Measurements from ENCODE around the gene TSPAN3.

Gene TSPAN3

GRCh38 chr15:77048135-77048876 lies 22.6 kb downstream of the TSPAN3 start:
- TF ChIP-seq EGR1 (IDR thresholded peaks at IDR 0.05) (no peak), TEAD4 (IDR thresholded peaks at IDR 0.05) (no peak), EP300 (IDR thresholded peaks at IDR 0.05; ENCODE audit: borderline replicate concordance) (no peak), TAF1 (IDR thresholded peaks at IDR 0.05; ENCODE audit: low read depth) (no peak), NFIC (IDR thresholded peaks at IDR 0.05) (no peak), CEBPB (IDR thresholded peaks at IDR 0.05) (no peak), FOXM1 (IDR thresholded peaks at IDR 0.05; ENCODE audit: borderline replicate concordance, low read depth) (no peak), CREB1 (IDR thresholded peaks at IDR 0.05; ENCODE audit: low read depth) (no peak), TCF12 (IDR thresholded peaks at IDR 0.05; ENCODE audit: low read depth) (no peak), YY1 (IDR thresholded peaks at IDR 0.05; ENCODE audit: low read depth) (no peak), RAD21 (IDR thresholded peaks at IDR 0.05; ENCODE audit: low read depth) (no peak), MAX (IDR thresholded peaks at IDR 0.05) (no peak), ZBTB7A (IDR thresholded peaks at IDR 0.05; ENCODE audit: low read depth) (no peak)
- TF ChIP-seq, protein P1, sequence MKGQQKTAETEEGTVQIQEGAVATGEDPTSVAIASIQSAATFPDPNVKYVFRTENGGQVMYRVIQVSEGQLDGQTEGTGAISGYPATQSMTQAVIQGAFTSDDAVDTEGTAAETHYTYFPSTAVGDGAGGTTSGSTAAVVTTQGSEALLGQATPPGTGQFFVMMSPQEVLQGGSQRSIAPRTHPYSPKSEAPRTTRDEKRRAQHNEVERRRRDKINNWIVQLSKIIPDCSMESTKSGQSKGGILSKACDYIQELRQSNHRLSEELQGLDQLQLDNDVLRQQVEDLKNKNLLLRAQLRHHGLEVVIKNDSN (IDR thresholded peaks at IDR 0.05), result no peak
- TF ChIP-seq, protein P2, sequence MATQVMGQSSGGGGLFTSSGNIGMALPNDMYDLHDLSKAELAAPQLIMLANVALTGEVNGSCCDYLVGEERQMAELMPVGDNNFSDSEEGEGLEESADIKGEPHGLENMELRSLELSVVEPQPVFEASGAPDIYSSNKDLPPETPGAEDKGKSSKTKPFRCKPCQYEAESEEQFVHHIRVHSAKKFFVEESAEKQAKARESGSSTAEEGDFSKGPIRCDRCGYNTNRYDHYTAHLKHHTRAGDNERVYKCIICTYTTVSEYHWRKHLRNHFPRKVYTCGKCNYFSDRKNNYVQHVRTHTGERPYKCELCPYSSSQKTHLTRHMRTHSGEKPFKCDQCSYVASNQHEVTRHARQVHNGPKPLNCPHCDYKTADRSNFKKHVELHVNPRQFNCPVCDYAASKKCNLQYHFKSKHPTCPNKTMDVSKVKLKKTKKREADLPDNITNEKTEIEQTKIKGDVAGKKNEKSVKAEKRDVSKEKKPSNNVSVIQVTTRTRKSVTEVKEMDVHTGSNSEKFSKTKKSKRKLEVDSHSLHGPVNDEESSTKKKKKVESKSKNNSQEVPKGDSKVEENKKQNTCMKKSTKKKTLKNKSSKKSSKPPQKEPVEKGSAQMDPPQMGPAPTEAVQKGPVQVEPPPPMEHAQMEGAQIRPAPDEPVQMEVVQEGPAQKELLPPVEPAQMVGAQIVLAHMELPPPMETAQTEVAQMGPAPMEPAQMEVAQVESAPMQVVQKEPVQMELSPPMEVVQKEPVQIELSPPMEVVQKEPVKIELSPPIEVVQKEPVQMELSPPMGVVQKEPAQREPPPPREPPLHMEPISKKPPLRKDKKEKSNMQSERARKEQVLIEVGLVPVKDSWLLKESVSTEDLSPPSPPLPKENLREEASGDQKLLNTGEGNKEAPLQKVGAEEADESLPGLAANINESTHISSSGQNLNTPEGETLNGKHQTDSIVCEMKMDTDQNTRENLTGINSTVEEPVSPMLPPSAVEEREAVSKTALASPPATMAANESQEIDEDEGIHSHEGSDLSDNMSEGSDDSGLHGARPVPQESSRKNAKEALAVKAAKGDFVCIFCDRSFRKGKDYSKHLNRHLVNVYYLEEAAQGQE (IDR thresholded peaks at IDR 0.05; ENCODE audit: low read depth), result no peak

DNA sequence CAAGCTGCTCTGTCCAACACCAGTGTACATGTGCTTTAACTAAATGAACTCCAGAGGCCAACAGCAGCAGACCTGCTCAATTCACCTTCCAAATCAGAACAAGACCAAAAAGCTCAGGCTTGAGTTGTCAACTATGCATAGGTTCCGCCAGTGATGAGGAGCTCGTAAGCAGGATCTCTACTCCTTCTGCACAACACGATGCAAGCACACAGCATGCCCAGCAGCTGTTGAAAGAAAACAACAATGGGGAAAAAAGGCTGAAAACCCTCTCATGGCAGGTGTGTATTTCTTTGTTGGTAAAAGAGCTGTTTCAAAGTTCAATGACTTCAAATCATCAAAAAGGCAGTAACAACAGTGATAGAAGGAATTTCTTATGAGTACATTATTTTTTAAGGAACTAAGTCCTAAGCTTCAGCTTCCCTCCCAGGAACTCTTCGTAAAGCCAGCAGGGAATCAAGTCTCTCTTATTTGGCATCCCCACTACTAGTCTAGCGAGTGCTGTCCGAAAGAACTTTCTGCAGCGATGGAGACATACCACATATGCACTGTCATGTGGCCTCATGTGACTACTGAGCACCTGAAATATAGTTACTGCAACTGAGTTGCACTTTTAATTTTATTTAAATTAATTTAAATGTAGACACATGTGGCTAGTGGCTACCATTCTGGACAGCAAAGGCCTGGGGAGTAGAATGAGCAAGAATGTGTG lies 24.1 kb downstream of the TSPAN3 start:
- TF ChIP-seq CEBPB (IDR thresholded peaks at IDR 0.05), result no peak
- no peak for TF ChIP-seq ZBTB7A (IDR thresholded peaks at IDR 0.05; ENCODE audit: low read depth)
- TF ChIP-seq CREB1 (IDR thresholded peaks at IDR 0.05; ENCODE audit: low read depth), result no peak
- TF ChIP-seq, protein P1 (IDR thresholded peaks at IDR 0.05), result no peak
- TF ChIP-seq YY1 (IDR thresholded peaks at IDR 0.05; ENCODE audit: low read depth), result no peak
- no peak for TF ChIP-seq TAF1 (IDR thresholded peaks at IDR 0.05; ENCODE audit: low read depth)
- TF ChIP-seq TCF12 (IDR thresholded peaks at IDR 0.05; ENCODE audit: low read depth), result no peak
- no peak for TF ChIP-seq EGR1 (IDR thresholded peaks at IDR 0.05)
- no peak for TF ChIP-seq MAX (IDR thresholded peaks at IDR 0.05)
- no peak for TF ChIP-seq NFIC (IDR thresholded peaks at IDR 0.05)
- TF ChIP-seq FOXM1 (IDR thresholded peaks at IDR 0.05; ENCODE audit: borderline replicate concordance, low read depth), result no peak
- TF ChIP-seq, protein P2 (IDR thresholded peaks at IDR 0.05; ENCODE audit: low read depth), result no peak
- TF ChIP-seq RAD21 (IDR thresholded peaks at IDR 0.05; ENCODE audit: low read depth), result no peak
- TF ChIP-seq TEAD4 (IDR thresholded peaks at IDR 0.05), result no peak
- TF ChIP-seq EP300 (IDR thresholded peaks at IDR 0.05; ENCODE audit: borderline replicate concordance), result no peak

DNA sequence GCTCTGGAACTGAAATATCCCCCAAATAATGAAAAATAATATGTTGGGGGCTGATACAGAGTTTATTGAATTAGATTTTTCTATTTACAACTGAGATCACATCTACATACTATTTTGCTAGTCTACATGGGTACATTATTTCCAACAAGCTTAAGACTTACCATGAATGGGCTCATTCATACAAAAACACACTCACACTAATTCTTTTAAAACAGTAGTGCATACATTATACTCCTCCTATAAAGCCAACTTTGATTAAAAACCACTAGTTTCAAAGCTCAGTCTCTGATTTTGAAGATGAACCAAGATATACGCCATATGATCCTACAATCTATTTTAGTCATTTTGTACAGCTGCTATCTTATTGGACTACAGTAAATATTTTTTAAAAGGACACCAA lies 24.9 kb downstream of the TSPAN3 start:
- TF ChIP-seq EGR1 (IDR thresholded peaks at IDR 0.05) (no peak), CREB1 (IDR thresholded peaks at IDR 0.05; ENCODE audit: low read depth) (no peak), TAF1 (IDR thresholded peaks at IDR 0.05; ENCODE audit: low read depth) (no peak), TCF12 (IDR thresholded peaks at IDR 0.05; ENCODE audit: low read depth) (no peak), FOXM1 (IDR thresholded peaks at IDR 0.05; ENCODE audit: borderline replicate concordance, low read depth) (no peak), CEBPB (IDR thresholded peaks at IDR 0.05) (no peak), NFIC (IDR thresholded peaks at IDR 0.05) (no peak), ZBTB7A (IDR thresholded peaks at IDR 0.05; ENCODE audit: low read depth) (no peak)
- TF ChIP-seq, protein P1 (IDR thresholded peaks at IDR 0.05), result no peak

DNA sequence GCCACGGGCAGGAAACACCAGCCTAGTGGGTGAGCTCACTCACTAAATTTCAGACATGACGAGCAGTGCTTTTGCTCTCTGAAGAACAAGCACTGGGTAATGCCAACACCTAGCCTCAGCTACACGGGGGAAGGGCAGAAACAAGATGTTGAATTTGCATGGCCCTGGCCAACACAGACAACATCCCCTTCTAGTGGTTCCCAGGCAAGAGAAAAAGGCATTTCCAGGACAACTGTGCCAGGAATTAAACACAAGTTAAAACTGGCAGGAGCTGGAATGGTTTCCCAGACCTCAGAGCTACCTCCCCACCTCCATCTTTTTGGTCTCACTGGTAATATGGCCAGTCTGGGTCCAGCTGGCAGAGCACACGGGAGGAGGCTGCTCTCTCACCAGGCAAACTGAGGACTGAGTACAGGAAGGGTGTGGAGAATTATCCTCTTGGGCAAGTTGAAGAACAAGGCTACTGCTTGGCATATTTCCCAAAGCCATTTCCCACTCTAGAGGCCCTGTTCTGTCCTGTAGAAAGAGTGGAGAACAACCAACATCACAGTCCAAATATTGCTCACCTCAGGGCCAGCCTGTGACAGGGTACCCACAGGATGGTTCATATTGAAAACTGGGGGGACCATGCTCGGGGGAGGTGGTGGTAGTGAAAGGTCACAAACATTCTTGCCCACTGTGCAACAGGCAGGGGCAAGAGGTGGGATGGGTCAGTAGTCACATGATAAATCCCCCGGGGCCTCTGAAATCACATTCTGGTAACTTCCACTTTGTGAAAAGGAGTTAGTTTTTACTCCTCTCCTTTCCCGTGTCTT lies 26.5 kb downstream of the TSPAN3 start:
- TF ChIP-seq EGR1 (IDR thresholded peaks at IDR 0.05) (no peak), RAD21 (IDR thresholded peaks at IDR 0.05; ENCODE audit: low read depth) (no peak), FOXM1 (IDR thresholded peaks at IDR 0.05; ENCODE audit: borderline replicate concordance, low read depth) (no peak)
